Endothelial cell (in vitro differentiated cells): ENCODE results near the gene STX8. TPM values are rescaled to one million over a fixed set of nuclear protein-coding genes. Genes with fewer than 3 reads are reported as not detected.

Experiments
- DNase-seq: peaks from one replicate; pipeline ENCODE4 v3.0.0; 2021; ENCODE audit warnings: low spot score
- H3K27ac Mint-ChIP-seq: one replicate; pipeline ENCODE4 v1.8.0; 2021; ENCODE audit warnings: mixed read lengths, inconsistent platforms; ENCODE audit not compliant: unreplicated experiment
- H3K27me3 Mint-ChIP-seq: one replicate; pipeline ENCODE4 v1.8.0; 2021; ENCODE audit warnings: mild to moderate bottlenecking, moderate library complexity, mixed read lengths, inconsistent platforms; ENCODE audit not compliant: unreplicated experiment
- H3K36me3 Mint-ChIP-seq: one replicate; pipeline ENCODE4 v1.8.0; 2021; ENCODE audit warnings: mild to moderate bottlenecking, low read depth, mixed read lengths, inconsistent platforms; ENCODE audit not compliant: unreplicated experiment
- H3K4me1 Mint-ChIP-seq: one replicate; pipeline ENCODE4 v1.8.0; 2021; ENCODE audit warnings: mild to moderate bottlenecking, mixed read lengths, inconsistent platforms; ENCODE audit not compliant: unreplicated experiment
- H3K4me3 Mint-ChIP-seq: one replicate; pipeline ENCODE4 v1.8.0; 2021; ENCODE audit warnings: mild to moderate bottlenecking, mixed read lengths, inconsistent platforms; ENCODE audit not compliant: unreplicated experiment
- H3K9me3 Mint-ChIP-seq: one replicate; pipeline ENCODE4 v1.8.0; 2021; ENCODE audit warnings: mixed read lengths, inconsistent platforms; ENCODE audit not compliant: unreplicated experiment
- total RNA-seq: library from RNA; stranded (reverse); fragmentation: NEBNext Ultra II Directional; extraction: Animal tissue kit (Norgen Biotek cat#: 25700); gene quantifications from one replicate; pipeline ENCODE4 v1.2.1, GENCODE V29; 2021; ENCODE audit not compliant: unreplicated experiment
- TF ChIP-seq, protein P1 (sequence below): fragments of 200-600 bp; sonication (generic); IDR thresholded peaks from one replicate; pipeline ENCODE4 v1.5.0; 2021; ENCODE audit warnings: antibody characterized with exemption; ENCODE audit not compliant: unreplicated experiment

The STX8 gene
- total RNA-seq, 1 donor from 2014 or later = 49.2 TPM

- no peak for DNase-seq
- H3K4me3 Mint-ChIP-seq = no peak overlapping the region
- no peaks in the 10 kb centered on the region for H3K9me3 Mint-ChIP-seq
- TF ChIP-seq, protein P1, sequence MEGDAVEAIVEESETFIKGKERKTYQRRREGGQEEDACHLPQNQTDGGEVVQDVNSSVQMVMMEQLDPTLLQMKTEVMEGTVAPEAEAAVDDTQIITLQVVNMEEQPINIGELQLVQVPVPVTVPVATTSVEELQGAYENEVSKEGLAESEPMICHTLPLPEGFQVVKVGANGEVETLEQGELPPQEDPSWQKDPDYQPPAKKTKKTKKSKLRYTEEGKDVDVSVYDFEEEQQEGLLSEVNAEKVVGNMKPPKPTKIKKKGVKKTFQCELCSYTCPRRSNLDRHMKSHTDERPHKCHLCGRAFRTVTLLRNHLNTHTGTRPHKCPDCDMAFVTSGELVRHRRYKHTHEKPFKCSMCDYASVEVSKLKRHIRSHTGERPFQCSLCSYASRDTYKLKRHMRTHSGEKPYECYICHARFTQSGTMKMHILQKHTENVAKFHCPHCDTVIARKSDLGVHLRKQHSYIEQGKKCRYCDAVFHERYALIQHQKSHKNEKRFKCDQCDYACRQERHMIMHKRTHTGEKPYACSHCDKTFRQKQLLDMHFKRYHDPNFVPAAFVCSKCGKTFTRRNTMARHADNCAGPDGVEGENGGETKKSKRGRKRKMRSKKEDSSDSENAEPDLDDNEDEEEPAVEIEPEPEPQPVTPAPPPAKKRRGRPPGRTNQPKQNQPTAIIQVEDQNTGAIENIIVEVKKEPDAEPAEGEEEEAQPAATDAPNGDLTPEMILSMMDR = no peak
- no peaks in the 10 kb centered on the region for H3K36me3 Mint-ChIP-seq
- H3K27ac Mint-ChIP-seq = no peak overlapping the region
- H3K27me3 Mint-ChIP-seq = no peaks in the 10 kb centered on the region
- H3K4me1 Mint-ChIP-seq = no peaks in the 10 kb centered on the region
These were observed 167.2 kb downstream of the STX8 start for GRCh38 chr17:9408381-9408780.

- TF ChIP-seq, protein P1 = no peak
- H3K4me1 Mint-ChIP-seq = no peaks in the 10 kb centered on the region
- no peak overlapping the region for H3K4me3 Mint-ChIP-seq
- H3K27me3 Mint-ChIP-seq = no peaks in the 10 kb centered on the region
- no peak overlapping the region for H3K27ac Mint-ChIP-seq
- no peaks in the 10 kb centered on the region for H3K36me3 Mint-ChIP-seq
- DNase-seq = no peak
- H3K9me3 Mint-ChIP-seq = no peaks in the 10 kb centered on the region
These were observed 169.5 kb downstream of the STX8 start for GRCh38 chr17:9406046-9406606.

DNA sequence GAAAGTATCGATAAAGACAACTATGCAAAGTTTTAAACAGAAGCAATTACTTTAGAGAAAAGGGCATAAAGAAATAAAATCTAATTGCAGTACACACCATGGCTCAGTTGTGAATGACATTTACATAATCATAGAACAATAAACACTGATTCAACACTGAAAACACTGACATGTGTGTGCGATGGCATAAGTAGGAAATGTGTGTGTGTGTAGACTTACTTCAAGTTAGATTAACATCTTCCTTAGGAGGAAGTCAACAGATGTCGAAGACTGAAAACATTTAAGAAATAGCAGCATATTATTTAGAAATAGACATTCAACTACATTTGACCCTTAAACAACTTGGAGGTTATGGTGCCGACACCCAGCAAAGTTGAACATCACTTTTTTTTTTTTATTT lies 172.4 kb downstream of the STX8 start:
- H3K9me3 Mint-ChIP-seq = no peaks in the 10 kb centered on the region
- H3K4me1 Mint-ChIP-seq = no peaks in the 10 kb centered on the region
- no peaks in the 10 kb centered on the region for H3K27me3 Mint-ChIP-seq
- TF ChIP-seq, protein P1 = no peak
- no peak for DNase-seq
- no peak overlapping the region for H3K4me3 Mint-ChIP-seq
- H3K36me3 Mint-ChIP-seq = no peaks in the 10 kb centered on the region
- H3K27ac Mint-ChIP-seq = no peak overlapping the region

DNA sequence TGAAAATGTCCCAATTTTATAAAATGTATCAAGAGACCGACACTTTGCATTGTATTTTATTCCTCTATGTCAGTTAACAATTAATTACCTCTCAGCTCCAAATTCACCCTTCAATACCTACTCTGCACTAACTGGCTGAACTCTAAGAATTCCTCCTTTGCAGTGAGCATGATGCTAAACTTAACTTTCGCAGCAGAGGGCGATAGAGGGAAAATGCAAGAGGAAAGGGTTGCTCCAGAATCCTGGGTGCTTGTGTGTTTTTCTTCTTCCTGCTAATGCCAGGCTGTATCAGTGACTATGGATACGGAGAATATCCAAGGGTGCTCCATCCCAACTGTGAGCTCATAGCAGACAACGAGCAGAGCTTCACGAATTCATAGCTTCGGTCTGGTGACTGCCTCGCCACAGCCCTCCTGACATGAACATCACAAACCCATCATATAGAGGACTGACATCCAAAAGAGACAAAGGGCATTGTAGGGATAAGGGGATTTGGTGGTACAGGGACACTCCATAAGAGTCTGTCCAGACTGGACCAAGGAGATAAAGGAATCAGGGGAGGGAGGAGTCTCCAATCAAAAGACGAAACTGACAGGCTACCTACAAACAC lies 172.9 kb downstream of the STX8 start:
- no peak overlapping the region for H3K27ac Mint-ChIP-seq
- no peaks in the 10 kb centered on the region for H3K36me3 Mint-ChIP-seq
- H3K4me1 Mint-ChIP-seq = no peaks in the 10 kb centered on the region
- no peaks in the 10 kb centered on the region for H3K27me3 Mint-ChIP-seq
- no peaks in the 10 kb centered on the region for H3K9me3 Mint-ChIP-seq
- no peak overlapping the region for H3K4me3 Mint-ChIP-seq
- peak; percentile 48 for DNase-seq
- TF ChIP-seq, protein P1 = peak; percentile 63

- no peaks in the 10 kb centered on the region for H3K27me3 Mint-ChIP-seq
- TF ChIP-seq, protein P1 = no peak
- H3K9me3 Mint-ChIP-seq = no peaks in the 10 kb centered on the region
- H3K4me3 Mint-ChIP-seq = no peak overlapping the region
- H3K4me1 Mint-ChIP-seq = no peaks in the 10 kb centered on the region
- no peak overlapping the region for H3K27ac Mint-ChIP-seq
- no peaks in the 10 kb centered on the region for H3K36me3 Mint-ChIP-seq
- no peak for DNase-seq
These were observed 174.2 kb downstream of the STX8 start for GRCh38 chr17:9401434-9401833.
